Measurements from ENCODE around the gene CLEC19A.

The CLEC19A gene

GRCh38 chr16:19252904-19253303 is 32.6 kb upstream of the CLEC19A start:
- H2AFZ ChIP-seq (ENCODE audit: low read length, unreplicated experiment): no peak overlapping the region
- peaks cover 62% of the 10 kb centered on the region for H3K27me3 ChIP-seq (ENCODE audit: insufficient read depth, low read length)
- no peak overlapping the region for H3K27ac ChIP-seq (ENCODE audit: low read depth, low read length)
- no peak overlapping the region for H3K4me3 ChIP-seq (ENCODE audit: low read depth, low read length)
- H3K36me3 ChIP-seq (ENCODE audit: insufficient read depth, low read length): no peaks in the 10 kb centered on the region
- no peaks in the 10 kb centered on the region for H3K4me1 ChIP-seq (ENCODE audit: control insufficient read depth, insufficient read depth, low read length, unreplicated experiment)
- H3K79me2 ChIP-seq (ENCODE audit: control insufficient read depth, insufficient read depth, low read length, unreplicated experiment): no peaks in the 10 kb centered on the region

- Histone ChIP-seq H2AFZ (ENCODE audit: low read length, unreplicated experiment) (no peak overlapping the region), H3K27me3 (ENCODE audit: insufficient read depth, low read length) (peaks cover 73% of the 10 kb centered on the region), H3K27ac (ENCODE audit: low read depth, low read length) (no peak overlapping the region), H3K79me2 (ENCODE audit: control insufficient read depth, insufficient read depth, low read length, unreplicated experiment) (no peaks in the 10 kb centered on the region), H3K4me3 (ENCODE audit: low read depth, low read length) (no peak overlapping the region), H3K36me3 (ENCODE audit: insufficient read depth, low read length) (no peaks in the 10 kb centered on the region), H3K4me1 (ENCODE audit: control insufficient read depth, insufficient read depth, low read length, unreplicated experiment) (no peaks in the 10 kb centered on the region)
Observed at GRCh38 chr16:19254611-19255010, 30.9 kb upstream of the CLEC19A start.

- H3K4me3 ChIP-seq (ENCODE audit: low read depth, low read length): no peak overlapping the region
- H2AFZ ChIP-seq (ENCODE audit: low read length, unreplicated experiment): no peak overlapping the region
- H3K79me2 ChIP-seq (ENCODE audit: control insufficient read depth, insufficient read depth, low read length, unreplicated experiment): no peaks in the 10 kb centered on the region
- H3K36me3 ChIP-seq (ENCODE audit: insufficient read depth, low read length): no peaks in the 10 kb centered on the region
- no peak overlapping the region for H3K27ac ChIP-seq (ENCODE audit: low read depth, low read length)
- peaks cover 46% of the 10 kb centered on the region for H3K27me3 ChIP-seq (ENCODE audit: insufficient read depth, low read length)
- H3K4me1 ChIP-seq (ENCODE audit: control insufficient read depth, insufficient read depth, low read length, unreplicated experiment): no peaks in the 10 kb centered on the region
Observed at GRCh38 chr16:19264123-19264673, 21.3 kb upstream of the CLEC19A start.

GRCh38 chr16:19265380-19265930 is 20.1 kb upstream of the CLEC19A start:
- H3K36me3 ChIP-seq (ENCODE audit: insufficient read depth, low read length): no peaks in the 10 kb centered on the region
- H3K27ac ChIP-seq (ENCODE audit: low read depth, low read length): no peak overlapping the region
- H3K79me2 ChIP-seq (ENCODE audit: control insufficient read depth, insufficient read depth, low read length, unreplicated experiment): no peaks in the 10 kb centered on the region
- no peak overlapping the region for H2AFZ ChIP-seq (ENCODE audit: low read length, unreplicated experiment)
- peaks cover 37% of the 10 kb centered on the region for H3K27me3 ChIP-seq (ENCODE audit: insufficient read depth, low read length)
- H3K4me3 ChIP-seq (ENCODE audit: low read depth, low read length): no peak overlapping the region
- no peaks in the 10 kb centered on the region for H3K4me1 ChIP-seq (ENCODE audit: control insufficient read depth, insufficient read depth, low read length, unreplicated experiment)

GRCh38 chr16:19266774-19267173 is 18.8 kb upstream of the CLEC19A start:
- no peak overlapping the region for H3K4me3 ChIP-seq (ENCODE audit: low read depth, low read length)
- peaks cover 38% of the 10 kb centered on the region for H3K27me3 ChIP-seq (ENCODE audit: insufficient read depth, low read length)
- H3K27ac ChIP-seq (ENCODE audit: low read depth, low read length): no peak overlapping the region
- H3K36me3 ChIP-seq (ENCODE audit: insufficient read depth, low read length): no peaks in the 10 kb centered on the region
- H3K79me2 ChIP-seq (ENCODE audit: control insufficient read depth, insufficient read depth, low read length, unreplicated experiment): no peaks in the 10 kb centered on the region
- H3K4me1 ChIP-seq (ENCODE audit: control insufficient read depth, insufficient read depth, low read length, unreplicated experiment): no peaks in the 10 kb centered on the region
- H2AFZ ChIP-seq (ENCODE audit: low read length, unreplicated experiment): no peak overlapping the region

GRCh38 chr16:19269098-19269497 is 16.4 kb upstream of the CLEC19A start:
- Histone ChIP-seq H3K4me3 (ENCODE audit: low read depth, low read length) (no peak overlapping the region), H3K4me1 (ENCODE audit: control insufficient read depth, insufficient read depth, low read length, unreplicated experiment) (no peaks in the 10 kb centered on the region), H2AFZ (ENCODE audit: low read length, unreplicated experiment) (no peak overlapping the region), H3K27ac (ENCODE audit: low read depth, low read length) (no peak overlapping the region), H3K79me2 (ENCODE audit: control insufficient read depth, insufficient read depth, low read length, unreplicated experiment) (no peaks in the 10 kb centered on the region), H3K27me3 (ENCODE audit: insufficient read depth, low read length) (peaks cover 33% of the 10 kb centered on the region), H3K36me3 (ENCODE audit: insufficient read depth, low read length) (no peaks in the 10 kb centered on the region)

- Histone ChIP-seq H3K4me3 (ENCODE audit: low read depth, low read length) (no peak overlapping the region), H3K4me1 (ENCODE audit: control insufficient read depth, insufficient read depth, low read length, unreplicated experiment) (no peaks in the 10 kb centered on the region), H3K27ac (ENCODE audit: low read depth, low read length) (no peak overlapping the region), H2AFZ (ENCODE audit: low read length, unreplicated experiment) (no peak overlapping the region), H3K79me2 (ENCODE audit: control insufficient read depth, insufficient read depth, low read length, unreplicated experiment) (no peaks in the 10 kb centered on the region), H3K27me3 (ENCODE audit: insufficient read depth, low read length) (peaks cover 44% of the 10 kb centered on the region), H3K36me3 (ENCODE audit: insufficient read depth, low read length) (no peaks in the 10 kb centered on the region)
Observed at GRCh38 chr16:19274165-19274797, 11.2 kb upstream of the CLEC19A start.

GRCh38 chr16:19278403-19278802 is 7.1 kb upstream of the CLEC19A start:
- H2AFZ ChIP-seq (ENCODE audit: low read length, unreplicated experiment): no peak overlapping the region
- H3K4me3 ChIP-seq (ENCODE audit: low read depth, low read length): no peak overlapping the region
- H3K27me3 ChIP-seq (ENCODE audit: insufficient read depth, low read length): peaks cover 20% of the 10 kb centered on the region; the same call in 1 of the 2 replicates
- no peaks in the 10 kb centered on the region for H3K79me2 ChIP-seq (ENCODE audit: control insufficient read depth, insufficient read depth, low read length, unreplicated experiment)
- H3K27ac ChIP-seq (ENCODE audit: low read depth, low read length): no peak overlapping the region
- H3K4me1 ChIP-seq (ENCODE audit: control insufficient read depth, insufficient read depth, low read length, unreplicated experiment): no peaks in the 10 kb centered on the region
- H3K36me3 ChIP-seq (ENCODE audit: insufficient read depth, low read length): no peaks in the 10 kb centered on the region

GRCh38 chr16:19281246-19281645 is 4.3 kb upstream of the CLEC19A start:
- H3K36me3 ChIP-seq (ENCODE audit: insufficient read depth, low read length): no peaks in the 10 kb centered on the region
- peaks cover 15% of the 10 kb centered on the region; the same call in 1 of the 2 replicates for H3K27me3 ChIP-seq (ENCODE audit: insufficient read depth, low read length)
- H3K4me1 ChIP-seq (ENCODE audit: control insufficient read depth, insufficient read depth, low read length, unreplicated experiment): no peaks in the 10 kb centered on the region
- H3K79me2 ChIP-seq (ENCODE audit: control insufficient read depth, insufficient read depth, low read length, unreplicated experiment): no peaks in the 10 kb centered on the region
- H3K27ac ChIP-seq (ENCODE audit: low read depth, low read length): no peak overlapping the region
- H2AFZ ChIP-seq (ENCODE audit: low read length, unreplicated experiment): no peak overlapping the region
- H3K4me3 ChIP-seq (ENCODE audit: low read depth, low read length): no peak overlapping the region

GRCh38 chr16:19282101-19282500 is 3.4 kb upstream of the CLEC19A start:
- Histone ChIP-seq H3K4me1 (ENCODE audit: control insufficient read depth, insufficient read depth, low read length, unreplicated experiment) (no peaks in the 10 kb centered on the region), H3K27ac (ENCODE audit: low read depth, low read length) (no peak overlapping the region), H3K36me3 (ENCODE audit: insufficient read depth, low read length) (no peaks in the 10 kb centered on the region), H3K27me3 (ENCODE audit: insufficient read depth, low read length) (peaks cover 14% of the 10 kb centered on the region), H2AFZ (ENCODE audit: low read length, unreplicated experiment) (no peak overlapping the region), H3K4me3 (ENCODE audit: low read depth, low read length) (no peak overlapping the region), H3K79me2 (ENCODE audit: control insufficient read depth, insufficient read depth, low read length, unreplicated experiment) (no peaks in the 10 kb centered on the region)

GRCh38 chr16:19283637-19284036 is 1.9 kb upstream of the CLEC19A start:
- Histone ChIP-seq H2AFZ (ENCODE audit: low read length, unreplicated experiment) (no peak overlapping the region), H3K79me2 (ENCODE audit: control insufficient read depth, insufficient read depth, low read length, unreplicated experiment) (no peaks in the 10 kb centered on the region), H3K4me3 (ENCODE audit: low read depth, low read length) (no peak overlapping the region), H3K4me1 (ENCODE audit: control insufficient read depth, insufficient read depth, low read length, unreplicated experiment) (no peaks in the 10 kb centered on the region), H3K27ac (ENCODE audit: low read depth, low read length) (no peak overlapping the region), H3K36me3 (ENCODE audit: insufficient read depth, low read length) (no peaks in the 10 kb centered on the region), H3K27me3 (ENCODE audit: insufficient read depth, low read length) (peaks cover 16% of the 10 kb centered on the region)

Data from ACC112 (cell line).